ENCODE measurements around the gene CHD2.
"Not testable (repeated sequence)": the region's sequence is repeated elsewhere in the genome, so short reads cannot be mapped to it uniquely, and the experiment has no call there.

Gene CHD2

GRCh38 chr15:93048759-93049161, 148.6 kb downstream of the CHD2 start:
- DNase-seq (ENCODE audit: low spot score), result no peak

- DNase-seq (ENCODE audit: low spot score), result no peak
These were observed 149.1 kb downstream of the CHD2 start for GRCh38 chr15:93049233-93049632.

GRCh38 chr15:93049914-93050578, 149.9 kb downstream of the CHD2 start:
- no peak for DNase-seq (ENCODE audit: low spot score)

- no peak for DNase-seq (ENCODE audit: low spot score)
These were observed 150.5 kb downstream of the CHD2 start for GRCh38 chr15:93050648-93051047.

GRCh38 chr15:93051236-93052089, 151.3 kb downstream of the CHD2 start:
- no peak for DNase-seq (ENCODE audit: low spot score)

- peak; percentile 60 for DNase-seq (ENCODE audit: low spot score)
These were observed 152.2 kb downstream of the CHD2 start for GRCh38 chr15:93052090-93052879.

- DNase-seq (ENCODE audit: low spot score), result no peak
These were observed 155.1 kb downstream of the CHD2 start for GRCh38 chr15:93055211-93055610.

GRCh38 chr15:93056836-93057235, 156.7 kb downstream of the CHD2 start:
- DNase-seq (ENCODE audit: low spot score), result no peak

GRCh38 chr15:93057618-93058017, 157.5 kb downstream of the CHD2 start:
- DNase-seq (ENCODE audit: low spot score), result no peak

GRCh38 chr15:93058128-93058527, 158.0 kb downstream of the CHD2 start:
- DNase-seq (ENCODE audit: low spot score), result no peak

- no peak for DNase-seq (ENCODE audit: low spot score)
These were observed 158.8 kb downstream of the CHD2 start for GRCh38 chr15:93058904-93059427.

- DNase-seq (ENCODE audit: low spot score), result no peak
These were observed 159.3 kb downstream of the CHD2 start for GRCh38 chr15:93059442-93059841.

- no peak for DNase-seq (ENCODE audit: low spot score)
These were observed 160.5 kb downstream of the CHD2 start for GRCh38 chr15:93060336-93061248.

GRCh38 chr15:93062628-93063261, 162.6 kb downstream of the CHD2 start:
- not testable (repeated sequence) for DNase-seq (ENCODE audit: low spot score)

GRCh38 chr15:93063262-93063671, 163.1 kb downstream of the CHD2 start:
- no peak for DNase-seq (ENCODE audit: low spot score)

- no peak for DNase-seq (ENCODE audit: low spot score)
These were observed 163.9 kb downstream of the CHD2 start for GRCh38 chr15:93063796-93064690.

GRCh38 chr15:93065641-93066045, 165.5 kb downstream of the CHD2 start:
- no peak for DNase-seq (ENCODE audit: low spot score)

GRCh38 chr15:93066224-93066681, 166.1 kb downstream of the CHD2 start:
- DNase-seq (ENCODE audit: low spot score), result no peak

- no peak for DNase-seq (ENCODE audit: low spot score)
These were observed 166.9 kb downstream of the CHD2 start for GRCh38 chr15:93066834-93067648.
